HG03196 (cell line): ENCODE measurements around the gene BCAP29.
A peak's percentile ranks its signal among the peaks of the same experiment; 100 is the strongest.
"Not testable (repeated sequence)": the region's sequence is repeated elsewhere in the genome, so short reads cannot be mapped to it uniquely, and the experiment has no call there.

Experiments used
- ATAC-seq: cut with Tn5 transposase; IDR thresholded peaks from one replicate; pipeline ENCODE4 v1.9.1; 2021; ENCODE audit not compliant: unreplicated experiment

Gene BCAP29

DNA sequence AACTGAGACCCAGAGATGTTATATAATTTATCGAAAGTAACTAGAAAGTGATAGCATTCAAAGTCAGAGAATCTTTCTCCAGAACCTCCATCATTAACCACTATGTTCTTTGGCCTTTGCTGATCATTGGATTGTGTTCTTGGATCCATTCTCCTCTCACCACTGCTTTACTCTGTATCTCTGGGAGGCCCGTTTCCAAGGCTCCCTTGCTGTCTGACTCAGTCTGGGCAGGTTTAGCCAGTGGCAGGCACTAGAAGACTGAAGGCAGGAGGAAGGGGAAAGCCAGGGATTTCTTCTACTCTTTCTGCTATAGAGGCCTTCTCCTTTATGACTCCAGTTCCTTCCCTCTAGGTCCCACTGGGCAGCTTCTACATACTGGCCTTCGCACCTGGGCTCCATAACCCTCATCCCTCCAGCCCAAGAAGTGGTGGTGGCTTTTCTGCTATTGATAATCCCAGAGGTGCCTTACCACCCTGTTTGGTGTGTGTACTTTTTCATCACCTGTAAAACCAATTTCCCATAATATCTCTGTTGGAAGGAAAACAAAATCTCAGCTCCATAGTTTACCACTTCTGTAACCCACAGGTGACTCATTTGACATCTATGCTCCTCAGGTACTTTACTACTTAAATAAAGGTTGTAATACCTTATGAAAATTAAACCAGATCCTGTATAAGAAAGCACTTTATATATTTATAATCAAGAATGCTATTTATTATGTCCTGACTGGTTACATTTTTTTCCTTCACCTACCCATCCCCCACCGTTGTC is 36.0 kb downstream of the BCAP29 start:
- ATAC-seq: no peak

GRCh38 chr7:107622429-107622828 is 42.4 kb downstream of the BCAP29 start:
- ATAC-seq: no peak

GRCh38 chr7:107622894-107623293 is 42.8 kb downstream of the BCAP29 start:
- no peak for ATAC-seq

- no peak for ATAC-seq
Observed at GRCh38 chr7:107627002-107627401, 47.0 kb downstream of the BCAP29 start.

DNA sequence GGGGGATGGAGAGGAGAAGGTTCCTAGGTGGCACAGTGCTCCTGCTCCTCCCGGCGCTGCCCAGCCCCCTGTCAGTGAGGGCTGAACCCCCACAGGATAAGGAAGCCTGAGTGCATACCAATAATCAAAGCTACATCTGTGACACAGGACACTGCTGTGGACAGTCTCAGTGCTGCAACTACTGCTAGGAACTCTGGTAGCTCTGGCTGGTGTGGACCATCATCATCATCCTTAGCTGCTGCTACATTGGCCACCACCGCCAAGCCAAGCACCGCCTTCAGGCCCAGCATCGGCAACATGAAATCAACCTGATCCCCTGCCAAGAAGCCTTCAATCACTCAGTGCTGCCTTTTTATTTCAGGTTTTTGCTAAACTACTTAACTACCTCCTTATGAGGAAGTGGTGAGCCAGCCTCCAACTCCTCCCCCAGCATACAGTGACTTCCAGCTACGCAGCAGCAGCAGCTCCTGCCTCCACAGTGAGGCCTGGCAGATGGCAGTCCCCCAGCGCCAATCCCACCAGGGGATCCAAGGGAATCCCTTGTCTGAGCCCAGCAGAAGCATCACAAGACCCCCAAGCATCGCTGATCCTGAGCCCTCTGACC is 48.5 kb downstream of the BCAP29 start:
- no peak for ATAC-seq

GRCh38 chr7:107630342-107630741 is 50.3 kb downstream of the BCAP29 start:
- ATAC-seq: no peak

DNA sequence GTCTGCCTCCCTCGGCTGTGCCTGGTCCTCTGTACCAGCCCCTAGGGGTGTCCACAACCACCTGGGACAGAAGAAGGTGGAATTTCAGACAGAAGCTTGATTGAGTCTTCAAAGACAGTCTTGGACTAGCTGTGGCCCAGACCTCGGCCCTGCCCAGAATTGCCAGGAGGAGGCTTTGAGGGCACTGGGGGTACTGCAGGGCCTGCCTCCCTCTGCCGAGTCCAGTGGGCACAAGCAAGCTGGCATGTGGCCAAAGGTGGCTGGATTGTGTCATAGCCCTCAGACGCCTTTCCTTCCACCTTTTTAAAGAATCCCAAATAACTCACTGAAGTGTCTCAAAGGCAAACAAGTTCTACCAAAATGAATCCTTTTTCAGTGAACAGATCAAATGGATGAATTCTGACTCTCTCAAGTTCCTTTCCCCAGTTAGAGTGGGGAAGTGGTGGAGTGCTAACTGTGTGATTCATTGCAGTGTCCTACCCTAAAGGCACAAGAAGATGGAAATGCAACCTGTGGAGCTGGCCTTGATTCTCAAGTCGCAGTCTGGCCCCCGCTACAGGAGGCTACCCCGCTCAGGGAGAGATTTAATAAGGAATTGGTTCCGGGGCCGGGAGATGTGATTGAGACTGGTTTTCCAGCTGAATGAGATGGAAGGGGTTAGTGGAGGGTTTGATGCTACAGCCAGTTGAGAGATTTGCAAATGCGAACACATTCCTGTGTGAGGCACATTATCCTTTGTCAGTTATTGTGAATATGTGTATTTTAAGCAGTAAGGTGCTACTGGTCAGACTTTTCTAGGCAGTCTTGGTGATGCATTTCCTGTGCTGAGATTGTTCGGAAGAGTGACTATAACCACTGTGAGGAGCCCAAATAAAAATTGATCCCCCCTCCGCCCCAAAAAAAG is 51.8 kb downstream of the BCAP29 start:
- no peak for ATAC-seq

DNA sequence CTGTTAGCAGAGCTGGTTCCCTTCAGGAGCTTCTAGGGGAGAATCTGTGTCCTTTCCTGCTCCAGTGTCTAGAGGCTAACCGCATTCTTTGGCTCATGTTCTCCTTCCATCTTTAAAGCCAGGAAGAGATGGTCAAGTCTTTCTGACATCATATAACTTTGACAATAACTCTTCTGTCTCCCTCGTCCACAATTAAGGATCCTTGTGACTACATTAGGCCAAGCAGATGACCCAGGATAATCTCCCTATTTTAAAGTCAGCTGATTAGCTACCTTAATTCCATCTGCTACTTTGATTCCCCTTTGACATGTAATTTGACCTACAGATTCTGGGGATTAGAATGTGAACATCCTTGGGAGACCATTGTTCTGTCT is 52.4 kb downstream of the BCAP29 start:
- no peak for ATAC-seq

- peak; percentile 97 for ATAC-seq
Observed at GRCh38 chr7:107638594-107638993, 58.5 kb downstream of the BCAP29 start.

- ATAC-seq: not testable (repeated sequence)
Observed at GRCh38 chr7:107639070-107639469, 59.0 kb downstream of the BCAP29 start.

DNA sequence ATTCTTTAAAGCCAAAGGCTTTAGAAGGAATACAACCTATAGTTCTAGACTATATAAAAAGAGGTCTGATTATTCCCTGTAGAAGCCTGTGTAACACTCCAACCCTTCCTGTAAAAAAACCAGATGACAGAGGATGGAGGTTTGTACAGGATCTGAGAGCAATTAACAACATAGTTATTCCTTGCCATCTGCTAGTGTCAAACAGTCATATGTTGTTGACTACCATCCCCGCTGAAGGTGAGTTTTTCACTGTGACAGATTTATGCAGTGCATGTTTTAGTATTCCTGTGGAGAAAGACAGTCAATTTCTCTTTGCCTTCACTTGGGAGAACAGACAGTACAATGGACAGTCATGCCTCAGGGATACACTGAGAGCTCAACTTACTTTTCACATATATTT is 61.6 kb downstream of the BCAP29 start:
- ATAC-seq: no peak

DNA sequence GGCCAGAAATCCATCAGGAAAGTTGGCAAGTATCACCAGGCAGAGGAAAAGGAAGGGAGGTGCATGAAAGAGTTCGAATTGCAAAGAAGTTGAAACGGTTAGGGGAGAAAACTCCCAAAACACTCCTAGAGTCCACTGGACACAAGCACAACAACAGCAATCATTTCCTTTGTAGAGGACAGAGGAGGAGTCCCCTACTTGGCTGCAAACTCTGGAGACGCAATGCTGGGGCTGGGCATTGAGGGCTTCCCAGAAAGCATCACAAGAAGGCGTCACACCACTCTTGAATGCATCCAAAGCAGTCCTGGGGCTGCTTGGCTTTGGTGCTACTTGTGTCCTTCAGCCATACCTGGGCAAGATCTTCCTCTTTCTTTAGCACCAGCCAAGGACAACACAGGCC is 62.5 kb downstream of the BCAP29 start:
- ATAC-seq: no peak

GRCh38 chr7:107643407-107643806 is 63.4 kb downstream of the BCAP29 start:
- ATAC-seq: no peak

- no peak for ATAC-seq
Observed at GRCh38 chr7:107643938-107644308, 63.9 kb downstream of the BCAP29 start.

DNA sequence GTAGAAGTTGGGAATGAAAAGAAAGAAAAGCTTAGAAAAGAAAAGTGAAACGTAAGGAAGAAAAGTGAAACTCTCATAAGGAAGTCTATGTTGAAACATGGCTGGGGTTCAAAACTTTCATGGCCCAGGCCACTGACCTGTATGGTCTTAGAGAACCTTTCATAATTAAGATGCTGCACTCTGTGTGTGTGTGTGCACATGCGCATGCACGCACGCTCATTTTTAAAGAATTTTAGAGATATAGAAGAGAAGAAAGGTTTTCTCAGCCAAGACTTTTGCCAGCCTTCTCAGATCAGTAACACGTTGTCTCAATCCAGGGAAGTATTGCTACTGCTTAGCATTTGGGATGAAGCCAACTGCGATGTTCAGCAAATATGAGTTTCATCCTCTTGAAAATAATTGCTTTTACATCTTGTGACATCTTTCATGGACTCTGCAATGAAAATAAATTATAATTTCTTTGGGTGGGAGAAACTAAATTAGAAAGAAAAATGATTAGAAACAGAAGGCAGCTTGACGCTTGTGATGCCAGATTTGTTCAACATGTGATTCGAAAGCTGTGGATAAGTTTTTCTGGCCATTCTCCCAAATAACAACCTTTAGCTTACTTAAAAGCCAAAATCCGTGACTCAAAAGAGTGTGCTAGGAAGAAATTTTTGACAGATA is 64.4 kb downstream of the BCAP29 start:
- no peak for ATAC-seq

DNA sequence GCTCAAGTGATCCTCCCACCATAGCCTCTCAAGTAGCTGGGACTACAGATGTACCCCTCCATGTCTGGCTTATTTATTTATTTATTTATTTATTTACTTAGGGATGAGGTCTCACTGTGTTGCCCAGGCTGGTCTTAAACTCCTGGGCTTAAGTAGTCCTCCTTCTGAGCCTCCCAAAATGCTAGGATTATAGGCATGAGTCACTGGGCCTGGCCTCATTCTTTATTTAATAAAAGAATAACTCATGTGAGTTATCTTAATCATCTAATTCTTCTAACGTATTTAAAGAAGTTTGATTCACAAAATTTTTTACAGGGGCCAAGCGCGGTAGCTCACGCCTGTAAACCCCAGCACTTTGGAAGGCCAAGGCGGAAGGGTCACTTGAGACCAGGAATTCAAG is 72.6 kb downstream of the BCAP29 start:
- no peak for ATAC-seq

- ATAC-seq: no peak
Observed at GRCh38 chr7:107658467-107658866, 78.4 kb downstream of the BCAP29 start.

DNA sequence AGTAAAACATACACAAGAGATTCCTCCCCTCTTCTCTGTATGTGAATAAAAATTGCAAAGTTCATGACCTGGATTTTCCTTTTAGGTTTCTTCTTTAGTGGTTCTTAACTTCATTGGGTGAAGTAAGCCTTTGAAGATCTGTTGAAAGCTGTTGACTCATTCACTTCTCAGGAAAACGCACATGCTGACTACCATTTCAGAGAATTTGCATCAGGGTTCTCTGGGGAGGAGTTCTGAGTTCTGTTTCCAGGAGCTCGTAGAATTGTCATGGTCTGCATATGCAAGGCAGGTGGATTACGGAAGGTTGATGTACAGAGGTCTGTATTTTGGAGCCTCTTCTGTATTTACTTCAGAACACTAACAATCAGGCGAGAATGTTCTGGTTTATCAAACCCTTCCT is 79.6 kb downstream of the BCAP29 start:
- ATAC-seq: no peak

DNA sequence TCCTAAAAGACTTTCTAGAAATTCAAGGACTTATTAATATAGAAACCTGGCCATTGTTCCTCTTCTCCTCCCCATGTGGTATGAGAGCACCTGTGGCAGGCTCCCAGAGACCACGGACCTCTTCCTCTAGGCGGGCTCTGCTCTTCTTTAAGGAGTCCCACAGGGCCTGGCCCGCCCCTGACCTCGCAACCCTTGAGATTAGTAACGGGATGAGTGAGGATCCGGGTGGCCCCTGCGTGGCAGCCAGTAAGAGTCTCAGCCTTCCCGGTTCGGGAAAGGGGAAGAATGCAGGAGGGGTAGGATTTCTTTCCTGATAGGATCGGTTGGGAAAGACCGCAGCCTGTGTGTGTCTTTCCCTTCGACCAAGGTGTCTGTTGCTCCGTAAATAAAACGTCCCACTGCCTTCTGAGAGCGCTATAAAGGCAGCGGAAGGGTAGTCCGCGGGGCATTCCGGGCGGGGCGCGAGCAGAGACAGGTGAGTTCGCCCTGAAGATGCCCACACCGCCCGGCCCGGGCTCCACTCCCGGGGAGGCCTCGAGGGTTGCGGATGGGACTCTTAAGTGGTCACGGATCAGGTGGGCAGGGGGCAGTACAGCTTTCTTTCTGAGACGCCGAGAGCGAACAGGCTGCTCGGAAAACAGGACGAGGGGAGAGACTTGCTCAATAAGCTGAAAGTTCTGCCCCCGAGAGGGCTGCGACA is 80.5 kb downstream of the BCAP29 start, which contains the start of gene SLC26A4:
SLC26A4 (plus strand) TSS at position 448 of the 700 bp plus-strand sequence. CDS start 814 bp downstream, outside the sequence.
- no peak for ATAC-seq

GRCh38 chr7:107661081-107661864 is 81.2 kb downstream of the BCAP29 start:
- ATAC-seq: no peak
